Vagina (tissue), 2 donors: ENCODE results near the gene APBA1.

Source experiments
- POLR2A ChIP-seq, 2 donors: fragments of 450-650 bp; IDR thresholded peaks; one replicate each; pipeline ENCODE4 v1.6.1; 2017; ENCODE audit warnings: antibody characterized with exemption in 2 of 2, mild to moderate bottlenecking in 2 of 2, moderate library complexity in 2 of 2
- POLR2AphosphoS5 ChIP-seq, 2 donors: sonication (generic); formaldehyde crosslinking; IDR thresholded peaks; one replicate each; pipeline ENCODE4 v1.9.0; 2017; ENCODE audit warnings: antibody characterized with exemption in 2 of 2, mild to moderate bottlenecking in 2 of 2, low read depth in 1 of 2; ENCODE audit not compliant: insufficient read depth in 1 of 2
- TF ChIP-seq, protein P1 (sequence below), 3 experiments: fragments of 450-650 bp in 2 of 3; fragments of 200-600 bp in 1 of 3; sonication (generic) in 1 of 3; IDR thresholded peaks; one replicate each; pipeline ENCODE4 v1.5.1; 2017 to 2019; ENCODE audit warnings: antibody characterized with exemption in 3 of 3, mild to moderate bottlenecking in 2 of 3, moderate library complexity in 2 of 3

DNA sequence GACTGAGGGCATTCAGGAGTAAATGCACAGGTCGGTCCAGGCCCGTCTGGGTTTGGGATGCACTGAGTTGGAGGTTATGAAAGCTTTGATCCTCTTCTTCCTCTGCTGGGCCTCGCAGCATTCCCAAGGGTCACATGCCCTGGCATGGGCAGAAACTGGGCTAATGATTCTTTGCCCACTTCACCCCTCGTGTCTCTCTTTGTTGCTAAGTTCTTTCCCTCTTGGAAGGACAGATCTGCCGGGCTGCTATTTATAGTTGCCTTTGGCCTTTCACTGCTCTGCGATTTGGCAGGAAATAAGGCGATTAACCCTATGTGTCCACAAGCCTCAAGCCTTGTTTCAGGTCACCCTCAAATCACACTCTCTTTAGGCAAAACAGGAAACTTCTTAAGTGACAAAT is 280.2 kb downstream of the APBA1 start:
- TF ChIP-seq, protein P1, sequence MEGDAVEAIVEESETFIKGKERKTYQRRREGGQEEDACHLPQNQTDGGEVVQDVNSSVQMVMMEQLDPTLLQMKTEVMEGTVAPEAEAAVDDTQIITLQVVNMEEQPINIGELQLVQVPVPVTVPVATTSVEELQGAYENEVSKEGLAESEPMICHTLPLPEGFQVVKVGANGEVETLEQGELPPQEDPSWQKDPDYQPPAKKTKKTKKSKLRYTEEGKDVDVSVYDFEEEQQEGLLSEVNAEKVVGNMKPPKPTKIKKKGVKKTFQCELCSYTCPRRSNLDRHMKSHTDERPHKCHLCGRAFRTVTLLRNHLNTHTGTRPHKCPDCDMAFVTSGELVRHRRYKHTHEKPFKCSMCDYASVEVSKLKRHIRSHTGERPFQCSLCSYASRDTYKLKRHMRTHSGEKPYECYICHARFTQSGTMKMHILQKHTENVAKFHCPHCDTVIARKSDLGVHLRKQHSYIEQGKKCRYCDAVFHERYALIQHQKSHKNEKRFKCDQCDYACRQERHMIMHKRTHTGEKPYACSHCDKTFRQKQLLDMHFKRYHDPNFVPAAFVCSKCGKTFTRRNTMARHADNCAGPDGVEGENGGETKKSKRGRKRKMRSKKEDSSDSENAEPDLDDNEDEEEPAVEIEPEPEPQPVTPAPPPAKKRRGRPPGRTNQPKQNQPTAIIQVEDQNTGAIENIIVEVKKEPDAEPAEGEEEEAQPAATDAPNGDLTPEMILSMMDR (IDR thresholded peaks at IDR 0.05), result no peak
- TF ChIP-seq POLR2A (IDR thresholded peaks at IDR 0.05), result no peak
- TF ChIP-seq POLR2AphosphoS5 (IDR thresholded peaks at IDR 0.05; ENCODE audit: insufficient read depth in 1 of 2, low read depth in 1 of 2), result no peak
